K562 (cell line): ENCODE measurements around the gene KCNAB2. TPM values are rescaled to one million over a fixed set of nuclear protein-coding genes. Genes with fewer than 3 reads are reported as not detected.

Source experiments
- ATAC-seq: fragments of 200-7000 bp; cut with Tn5 transposase; 3 replicates; pipeline ENCODE4 v1.9.1; 2020; ENCODE audit warnings: moderate library complexity
- BruUV-seq: library from RNA; stranded (reverse); fragments of 400-500 nt; replicated peaks from 2 replicates; lab custom pipeline; 2021; lab: Mats Ljungman, UMichigan
- CTCF ChIA-PET: fragments of 300-600 bp; formaldehyde crosslinking; extraction: SDS; loops from one replicate; lab custom pipeline; 2021; ENCODE audit warnings: low intra/inter-chr PET ratio; lab: Yijun Ruan, JAX
- POLR2A ChIA-PET: fragments of 300-600, 350-650 bp; sonication (Branson Sonifier 250); formaldehyde crosslinking; extraction: SDS; loops from one replicate; lab custom pipeline; 2021; ENCODE audit warnings: antibody characterized with exemption, inconsistent platforms; lab: Yijun Ruan, JAX
- DNase-seq, 4 experiments: peaks; one replicate each; pipeline versions ENCODE4 v3.0.0 to v3.0.0-alpha.2; 2011 to 2018; ENCODE audit warnings: low spot score in 3 of 4, mixed read lengths in 3 of 4; ENCODE audit errors: extremely low read depth in 1 of 4
- FAIRE-seq: peaks from 2 replicates; lab custom pipeline; 2011; peaks lifted over from hg19 to GRCh38; lab: Jason Lieb, UNC
- H2AFZ ChIP-seq: 2 replicates; pipeline ENCODE4 v1.6.0; 2011; ENCODE audit warnings: low read depth, low read length, control low read depth, inconsistent platforms
- H3K27ac ChIP-seq: fragments of 200-600 bp; 3 replicates; pipeline ENCODE4 v1.8.0; 2011; ENCODE audit warnings: low read depth, mild to moderate bottlenecking, control low read depth, inconsistent platforms, low read length, moderate library complexity, mixed read lengths; ENCODE audit errors: extremely low read depth
- H3K27me3 ChIP-seq, 2 experiments: fragments of 300-600 bp in 1 of 2; 2 replicates in 1 of 2; 3 replicates in 1 of 2; pipeline versions ENCODE4 v1.6.0 to v1.8.0; 2011; ENCODE audit warnings: inconsistent platforms in 2 of 2, low read length in 2 of 2, mild to moderate bottlenecking in 1 of 2, mixed read lengths in 1 of 2, moderate library complexity in 1 of 2; ENCODE audit not compliant: control insufficient read depth in 2 of 2, insufficient read depth in 2 of 2
- H3K36me3 ChIP-seq: fragments of 300-600 bp; 3 replicates; pipeline ENCODE4 v1.8.0; 2011; ENCODE audit warnings: mild to moderate bottlenecking, low read length, inconsistent platforms; ENCODE audit not compliant: control insufficient read depth, insufficient read depth
- H3K4me1 ChIP-seq, 2 experiments: fragments of 200-600 bp in 1 of 2; replicated peaks in 1 of 2; 2 replicates in 1 of 2; 3 replicates in 1 of 2; pipeline versions ENCODE4 v1.5.1 to v1.8.0; 2011; ENCODE audit warnings: inconsistent platforms in 2 of 2, low read length in 2 of 2, mild to moderate bottlenecking in 1 of 2, mixed read lengths in 1 of 2, moderate library complexity in 1 of 2; ENCODE audit not compliant: control insufficient read depth in 2 of 2, insufficient read depth in 2 of 2
- H3K4me2 ChIP-seq: 2 replicates; pipeline ENCODE4 v1.6.1; 2011; ENCODE audit warnings: low read length, control low read depth, inconsistent platforms, mixed read lengths; ENCODE audit not compliant: insufficient read depth
- H3K4me3 ChIP-seq: fragments of 200-600 bp; sonication (generic), shearing (Covaris generic); 2 replicates; pipeline ENCODE4 v1.5.1; 2016; ENCODE audit warnings: control low read depth, inconsistent platforms
- H3K79me2 ChIP-seq: fragments of 200-600 bp; 3 replicates; pipeline ENCODE4 v1.8.0; 2011; ENCODE audit warnings: low read length, inconsistent platforms; ENCODE audit not compliant: control insufficient read depth, insufficient read depth
- H3K9ac ChIP-seq, 2 experiments: 2 replicates each; pipeline versions ENCODE4 v1.6.0 to v1.6.1; 2011; ENCODE audit warnings: low read depth in 2 of 2, low read length in 2 of 2, control low read depth in 1 of 2, inconsistent platforms in 1 of 2, mild to moderate bottlenecking in 1 of 2, mixed read lengths in 1 of 2; ENCODE audit not compliant: insufficient read depth in 1 of 2
- H3K9me1 ChIP-seq: one replicate; pipeline ENCODE4 v1.6.0; 2011; ENCODE audit warnings: inconsistent platforms, mild to moderate bottlenecking, low read length, moderate library complexity; ENCODE audit not compliant: control insufficient read depth, insufficient read depth
- H3K9me3 ChIP-seq: replicated peaks from 2 replicates; pipeline ENCODE4 v1.5.1; 2011; ENCODE audit warnings: low read depth, low read length, inconsistent platforms; ENCODE audit not compliant: control insufficient read depth, insufficient read depth
- H4K20me1 ChIP-seq: replicated peaks from 2 replicates; pipeline ENCODE4 v1.6.1; 2011; ENCODE audit warnings: low read length, inconsistent platforms, mixed read lengths; ENCODE audit not compliant: control insufficient read depth, insufficient read depth
- ATF7 ChIP-seq: fragments of 450-650 bp; IDR thresholded peaks from 2 replicates; pipeline ENCODE4 v1.7.1; 2014; ENCODE audit warnings: mild to moderate bottlenecking, moderate library complexity
- FOXP1 ChIP-seq: sonication (generic); formaldehyde crosslinking; IDR thresholded peaks from 2 replicates; pipeline ENCODE4 v1.8.0; 2022; ENCODE audit warnings: mild to moderate bottlenecking, missing genetic modification reagents
- HNRNPL ChIP-seq: fragments of 200-400 bp; formaldehyde crosslinking; IDR thresholded peaks from 2 replicates; pipeline ENCODE4 v1.6.1; 2017; ENCODE audit warnings: low read depth, mild to moderate bottlenecking, low read length
- JUNB ChIP-seq: fragments of 450-650 bp; formaldehyde crosslinking; conservative IDR thresholded peaks from 2 replicates; pipeline ENCODE4 v1.4.0; 2020; ENCODE audit warnings: mild to moderate bottlenecking
- KLF13 ChIP-seq: fragments of 450-650 bp; IDR thresholded peaks from 2 replicates; pipeline ENCODE4 v1.6.1; 2016; ENCODE audit warnings: missing genetic modification characterization, low read depth, mild to moderate bottlenecking, missing compliant biosample characterization, moderate library complexity, borderline replicate concordance
- MBD2 ChIP-seq: sonication (generic); IDR thresholded peaks from 2 replicates; pipeline ENCODE4 v1.6.1; 2016; ENCODE audit warnings: low read depth, borderline replicate concordance
- NFRKB ChIP-seq: fragments of 450-650 bp; IDR thresholded peaks from 2 replicates; pipeline ENCODE4 v1.6.1; 2016; ENCODE audit warnings: low read depth
- PHB2 ChIP-seq: fragments of 450-650 bp; IDR thresholded peaks from 2 replicates; pipeline ENCODE4 v1.6.1; 2017; ENCODE audit warnings: low read depth
- RBM25 ChIP-seq: fragments of 200-400 bp; formaldehyde crosslinking; IDR thresholded peaks from 2 replicates; pipeline ENCODE4 v1.6.1; 2018; ENCODE audit warnings: low read length, low read depth, moderate library complexity; ENCODE audit not compliant: severe bottlenecking
- TSC22D4 ChIP-seq: fragments of 450-650 bp; IDR thresholded peaks from 2 replicates; pipeline ENCODE4 v1.6.1; 2016; ENCODE audit warnings: missing genetic modification characterization, missing biosample characterization, control low read depth
- ZBTB9 ChIP-seq: fragments of 450-650 bp; formaldehyde crosslinking; IDR thresholded peaks from 2 replicates; pipeline ENCODE4 v1.4.0; 2020; ENCODE audit warnings: mild to moderate bottlenecking, moderate library complexity
- ZNF778 ChIP-seq: fragments of 450-650 bp; formaldehyde crosslinking; IDR thresholded peaks from 2 replicates; pipeline ENCODE4 v1.4.0; 2020; ENCODE audit warnings: mild to moderate bottlenecking, moderate library complexity
- WGBS: fragments of 100-300 bp; shearing (Covaris generic); methylation state at CpG from one replicate; pipeline ENCODE4 v1.1.6; 2016; ENCODE audit warnings: low coverage, mixed read lengths; ENCODE audit not compliant: insufficient coverage; ENCODE audit errors: missing lambda C conversion rate; 5-methylcytosine and 5-hydroxymethylcytosine counted together
- in situ Hi-C: fragments of 300-500 bp; cut with MboI; formaldehyde crosslinking; loops from 4 replicates; pipeline ENCODE4 v1.15.0; 2018; ENCODE audit warnings: inconsistent platforms, mixed read lengths
- intact Hi-C: fragments of 100-400 bp; cut with micrococcal nuclease; formaldehyde crosslinking; loops from 2 replicates; pipeline ENCODE4 v1.14.2; 2022
- polyA plus RNA-seq, 8 experiments: library from polyadenylated mRNA; depleted of rRNA in 4 of 8; stranded (reverse) in 5 of 8; unstranded in 3 of 8; fragments of >200 nt; fragmentation: Nextera tagmentation in 2 of 8; fragmentation: Illumina TruSeq in 1 of 8; extraction: Ambion mirVana in 2 of 8; extraction: Trizol in 1 of 8; gene quantifications; 2 replicates each; pipeline versions ENCODE4 v1.2.1 to v1.2.3, GENCODE V29; 2011 to 2014; ENCODE audit warnings: inconsistent platforms in 1 of 8, missing spikeins in 1 of 8
- total RNA-seq, 7 experiments: library from RNA; depleted of rRNA in 6 of 7; stranded (reverse); fragments of >200 nt in 6 of 7; fragmentation: Illumina TruSeq in 2 of 7; extraction: Trizol in 2 of 7; gene quantifications; 2 replicates each; pipeline versions ENCODE4 v1.2.1 to v1.2.3, GENCODE V29; 2011 to 2021; ENCODE audit warnings: low replicate concordance in 1 of 7
- TF ChIP-seq, protein P1 (sequence below): fragments of 250-450 bp; sonication (Bioruptor Pico); IDR thresholded peaks from 2 replicates; pipeline ENCODE4 v1.8.0; 2021; ENCODE audit warnings: mild to moderate bottlenecking, moderate library complexity
- TF ChIP-seq, protein P2 (sequence below): fragments of 250-450 bp; sonication (Bioruptor Pico); IDR thresholded peaks from 2 replicates; pipeline ENCODE4 v1.4.0; 2020

Gene KCNAB2
- total and polyA plus RNA-seq, 9 of the 15 experiments (the other 6 are each of a cell fraction or from before 2014, with no cell fraction given): 1.8 to 15.8 (median 7.1) TPM

DNA sequence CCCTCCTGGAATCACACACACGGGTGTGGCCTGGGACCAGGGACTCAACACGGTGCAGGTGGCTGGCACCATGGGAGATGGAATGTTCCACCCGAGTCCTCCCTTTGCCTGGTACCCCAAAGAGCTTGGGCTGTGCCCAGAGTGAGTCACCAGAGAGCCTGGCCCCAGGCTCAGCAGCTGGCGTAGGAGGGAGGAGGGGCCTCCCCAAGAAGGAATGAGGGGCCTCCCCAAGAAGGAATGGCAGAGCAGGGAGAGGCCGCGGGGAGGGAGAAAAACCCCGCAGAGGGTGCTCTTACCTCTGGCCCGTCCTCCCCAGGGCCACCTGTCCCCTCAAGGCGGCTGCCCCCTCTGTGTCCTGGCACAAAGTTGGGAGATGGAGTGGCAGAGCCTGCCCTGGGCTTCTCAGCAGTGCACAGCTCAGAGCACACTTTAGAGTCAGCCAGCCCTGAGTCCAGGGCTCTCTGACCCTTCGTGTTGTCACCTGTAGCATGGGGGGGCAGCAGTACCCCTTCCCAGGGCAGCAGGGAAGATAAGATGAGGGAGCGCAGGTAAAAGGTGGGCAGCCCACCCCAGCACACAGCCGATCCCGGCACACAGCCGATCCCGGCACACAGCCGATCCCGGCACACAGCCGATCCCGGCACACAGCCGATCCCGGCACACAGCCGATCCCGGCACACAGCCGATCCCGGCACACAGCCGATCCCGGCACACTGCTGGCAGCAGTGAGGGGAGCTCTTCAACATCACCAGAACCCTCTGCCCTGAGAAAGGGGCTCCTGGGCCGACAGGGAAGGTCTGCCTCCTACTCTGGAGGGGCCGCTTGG lies 20.2 kb upstream of the KCNAB2 start:
- Histone ChIP-seq H3K79me2 (no peaks in the 10 kb centered on the region), H2AFZ (no peak overlapping the region), H3K4me3 (no peak overlapping the region), H3K9me3 (no peaks in the 10 kb centered on the region), H3K4me2 (no peak overlapping the region), H3K27me3 (no peaks in the 10 kb centered on the region; a peak in 2 of 5 replicates), H4K20me1 (peaks cover 38% of the 10 kb centered on the region), H3K36me3 (no peaks in the 10 kb centered on the region), H3K27ac (no peak overlapping the region), H3K4me1 (peaks cover 0 to 21% of the 10 kb centered on the region in 2 experiments; a peak in 2 of 5 replicates), H3K9me1 (no peaks in the 10 kb centered on the region), H3K9ac (no peak overlapping the region)
- ATAC-seq: no peak
- no peak for FAIRE-seq
- no peak for DNase-seq
- ChIA-PET POLR2A (interaction anchor here (1.0 kb wide), 1 partner anchor 17 kb away, joined by 3 read pairs; no protein-coding TSS in a partner anchor), CTCF (no interaction called here)
- no peak for TF ChIP-seq ZBTB9
- TF ChIP-seq, protein P1, sequence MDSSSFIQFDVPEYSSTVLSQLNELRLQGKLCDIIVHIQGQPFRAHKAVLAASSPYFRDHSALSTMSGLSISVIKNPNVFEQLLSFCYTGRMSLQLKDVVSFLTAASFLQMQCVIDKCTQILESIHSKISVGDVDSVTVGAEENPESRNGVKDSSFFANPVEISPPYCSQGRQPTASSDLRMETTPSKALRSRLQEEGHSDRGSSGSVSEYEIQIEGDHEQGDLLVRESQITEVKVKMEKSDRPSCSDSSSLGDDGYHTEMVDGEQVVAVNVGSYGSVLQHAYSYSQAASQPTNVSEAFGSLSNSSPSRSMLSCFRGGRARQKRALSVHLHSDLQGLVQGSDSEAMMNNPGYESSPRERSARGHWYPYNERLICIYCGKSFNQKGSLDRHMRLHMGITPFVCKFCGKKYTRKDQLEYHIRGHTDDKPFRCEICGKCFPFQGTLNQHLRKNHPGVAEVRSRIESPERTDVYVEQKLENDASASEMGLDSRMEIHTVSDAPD (CRISPR knock-in tag): no peak
- no peak for TF ChIP-seq FOXP1 (CRISPR knock-in tag)
- TF ChIP-seq KLF13: no peak
- TF ChIP-seq, protein P2, sequence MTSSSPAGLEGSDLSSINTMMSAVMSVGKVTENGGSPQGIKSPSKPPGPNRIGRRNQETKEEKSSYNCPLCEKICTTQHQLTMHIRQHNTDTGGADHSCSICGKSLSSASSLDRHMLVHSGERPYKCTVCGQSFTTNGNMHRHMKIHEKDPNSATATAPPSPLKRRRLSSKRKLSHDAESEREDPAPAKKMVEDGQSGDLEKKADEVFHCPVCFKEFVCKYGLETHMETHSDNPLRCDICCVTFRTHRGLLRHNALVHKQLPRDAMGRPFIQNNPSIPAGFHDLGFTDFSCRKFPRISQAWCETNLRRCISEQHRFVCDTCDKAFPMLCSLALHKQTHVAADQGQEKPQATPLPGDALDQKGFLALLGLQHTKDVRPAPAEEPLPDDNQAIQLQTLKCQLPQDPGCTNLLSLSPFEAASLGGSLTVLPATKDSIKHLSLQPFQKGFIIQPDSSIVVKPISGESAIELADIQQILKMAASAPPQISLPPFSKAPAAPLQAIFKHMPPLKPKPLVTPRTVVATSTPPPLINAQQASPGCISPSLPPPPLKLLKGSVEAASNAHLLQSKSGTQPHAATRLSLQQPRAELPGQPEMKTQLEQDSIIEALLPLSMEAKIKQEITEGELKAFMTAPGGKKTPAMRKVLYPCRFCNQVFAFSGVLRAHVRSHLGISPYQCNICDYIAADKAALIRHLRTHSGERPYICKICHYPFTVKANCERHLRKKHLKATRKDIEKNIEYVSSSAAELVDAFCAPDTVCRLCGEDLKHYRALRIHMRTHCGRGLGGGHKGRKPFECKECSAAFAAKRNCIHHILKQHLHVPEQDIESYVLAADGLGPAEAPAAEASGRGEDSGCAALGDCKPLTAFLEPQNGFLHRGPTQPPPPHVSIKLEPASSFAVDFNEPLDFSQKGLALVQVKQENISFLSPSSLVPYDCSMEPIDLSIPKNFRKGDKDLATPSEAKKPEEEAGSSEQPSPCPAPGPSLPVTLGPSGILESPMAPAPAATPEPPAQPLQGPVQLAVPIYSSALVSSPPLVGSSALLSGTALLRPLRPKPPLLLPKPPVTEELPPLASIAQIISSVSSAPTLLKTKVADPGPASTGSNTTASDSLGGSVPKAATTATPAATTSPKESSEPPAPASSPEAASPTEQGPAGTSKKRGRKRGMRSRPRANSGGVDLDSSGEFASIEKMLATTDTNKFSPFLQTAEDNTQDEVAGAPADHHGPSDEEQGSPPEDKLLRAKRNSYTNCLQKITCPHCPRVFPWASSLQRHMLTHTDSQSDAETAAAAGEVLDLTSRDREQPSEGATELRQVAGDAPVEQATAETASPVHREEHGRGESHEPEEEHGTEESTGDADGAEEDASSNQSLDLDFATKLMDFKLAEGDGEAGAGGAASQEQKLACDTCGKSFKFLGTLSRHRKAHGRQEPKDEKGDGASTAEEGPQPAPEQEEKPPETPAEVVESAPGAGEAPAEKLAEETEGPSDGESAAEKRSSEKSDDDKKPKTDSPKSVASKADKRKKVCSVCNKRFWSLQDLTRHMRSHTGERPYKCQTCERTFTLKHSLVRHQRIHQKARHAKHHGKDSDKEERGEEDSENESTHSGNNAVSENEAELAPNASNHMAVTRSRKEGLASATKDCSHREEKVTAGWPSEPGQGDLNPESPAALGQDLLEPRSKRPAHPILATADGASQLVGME: no peak
- no peak for TF ChIP-seq ZNF778
- no peak for TF ChIP-seq NFRKB
- TF ChIP-seq PHB2: no peak
- TF ChIP-seq TSC22D4 (tag): no peak
- TF ChIP-seq RBM25: no peak
- no peak for TF ChIP-seq ATF7
- no peak for TF ChIP-seq MBD2
- TF ChIP-seq HNRNPL: no peak
- TF ChIP-seq JUNB (CRISPR knock-in tag): no peak
- intact Hi-C loops: no loop called here
- WGBS: 56% methylated on average over 11 of the region's 29 CpGs
- no TSS peak for BruUV-seq
- in situ Hi-C loops: no loop called here
